Measurements from ENCODE around the gene ARIH2. TPM values are rescaled to one million over a fixed set of nuclear protein-coding genes. Genes with fewer than 3 reads are reported as not detected.

Gene ARIH2
- total and polyA plus RNA-seq, 8 donors: 29.8 to 202 (median 51.5) TPM

DNA sequence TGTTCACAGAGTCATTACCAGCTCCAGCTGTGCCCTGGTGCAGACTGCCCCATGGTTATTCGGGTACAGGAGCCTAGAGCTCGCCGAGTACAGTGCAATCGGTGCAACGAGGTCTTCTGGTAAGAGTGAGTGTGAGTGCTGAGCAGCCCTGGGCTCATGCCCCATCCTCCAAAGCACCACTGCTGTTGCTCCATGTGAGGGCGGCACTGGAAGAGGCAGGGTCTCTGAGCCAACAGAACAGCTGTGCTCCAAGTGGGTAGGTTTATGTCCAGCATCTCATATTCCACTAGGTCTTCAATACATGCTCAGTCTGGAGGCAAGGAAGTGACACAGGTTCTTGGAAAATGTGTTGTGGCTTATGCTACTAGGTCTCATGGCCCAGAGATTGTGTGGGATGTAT is 51.9 kb downstream of the ARIH2 start:
- Histone ChIP-seq H3K4me1 (no peaks in the 10 kb centered on the region), H3K9me3 (no peaks in the 10 kb centered on the region), H3K36me3 (peaks cover 77 to 100% (median 100%) of the 10 kb centered on the region in 4 donors), H3K27ac (no peak overlapping the region), H3K27me3 (no peaks in the 10 kb centered on the region), H3K4me3 (no peak overlapping the region)
- WGBS, 5 donors: 92 to 99% (median 97%) methylated on average over 6 of the region's 6 CpGs
- DNase-seq: no peak
- intact Hi-C loops (cut with DNase I; ENCODE audit: low total_unique reads): no loop called here
- TF ChIP-seq EP300 (IDR thresholded peaks at IDR 0.05) (no peak), POLR2A (IDR thresholded peaks at IDR 0.05) (no peak), POLR2AphosphoS5 (IDR thresholded peaks at IDR 0.05) (no peak)
- TF ChIP-seq, protein P1, sequence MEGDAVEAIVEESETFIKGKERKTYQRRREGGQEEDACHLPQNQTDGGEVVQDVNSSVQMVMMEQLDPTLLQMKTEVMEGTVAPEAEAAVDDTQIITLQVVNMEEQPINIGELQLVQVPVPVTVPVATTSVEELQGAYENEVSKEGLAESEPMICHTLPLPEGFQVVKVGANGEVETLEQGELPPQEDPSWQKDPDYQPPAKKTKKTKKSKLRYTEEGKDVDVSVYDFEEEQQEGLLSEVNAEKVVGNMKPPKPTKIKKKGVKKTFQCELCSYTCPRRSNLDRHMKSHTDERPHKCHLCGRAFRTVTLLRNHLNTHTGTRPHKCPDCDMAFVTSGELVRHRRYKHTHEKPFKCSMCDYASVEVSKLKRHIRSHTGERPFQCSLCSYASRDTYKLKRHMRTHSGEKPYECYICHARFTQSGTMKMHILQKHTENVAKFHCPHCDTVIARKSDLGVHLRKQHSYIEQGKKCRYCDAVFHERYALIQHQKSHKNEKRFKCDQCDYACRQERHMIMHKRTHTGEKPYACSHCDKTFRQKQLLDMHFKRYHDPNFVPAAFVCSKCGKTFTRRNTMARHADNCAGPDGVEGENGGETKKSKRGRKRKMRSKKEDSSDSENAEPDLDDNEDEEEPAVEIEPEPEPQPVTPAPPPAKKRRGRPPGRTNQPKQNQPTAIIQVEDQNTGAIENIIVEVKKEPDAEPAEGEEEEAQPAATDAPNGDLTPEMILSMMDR (IDR thresholded peaks at IDR 0.05): no peak

GRCh38 chr3:48974076-48974864 is 55.6 kb downstream of the ARIH2 start:
- Histone ChIP-seq H3K27ac (no peak overlapping the region), H3K4me3 (no peak overlapping the region), H3K9me3 (no peaks in the 10 kb centered on the region), H3K27me3 (no peaks in the 10 kb centered on the region), H3K4me1 (no peaks in the 10 kb centered on the region), H3K36me3 (peaks cover 87 to 100% (median 100%) of the 10 kb centered on the region in 4 donors)
- intact Hi-C loops (cut with DNase I; ENCODE audit: low total_unique reads): no loop called here
- no peak for TF ChIP-seq POLR2AphosphoS5 (IDR thresholded peaks at IDR 0.05)
- no peak for TF ChIP-seq EP300 (IDR thresholded peaks at IDR 0.05)
- TF ChIP-seq, protein P1 (IDR thresholded peaks at IDR 0.05): no peak
- TF ChIP-seq POLR2A (IDR thresholded peaks at IDR 0.05): no peak
- no peak for DNase-seq
- 87 to 95% (median 92%) methylated on average over 10 of the region's 10 CpGs for WGBS, 5 donors

- Histone ChIP-seq H3K27me3 (no peaks in the 10 kb centered on the region), H3K27ac (no peak overlapping the region), H3K9me3 (no peaks in the 10 kb centered on the region), H3K4me3 (no peak overlapping the region), H3K4me1 (no peaks in the 10 kb centered on the region), H3K36me3 (peaks cover 91 to 100% (median 100%) of the 10 kb centered on the region in 4 donors)
- intact Hi-C loops (cut with DNase I; ENCODE audit: low total_unique reads): no loop called here
- WGBS, 5 donors: 94 to 100% (median 96%) methylated on average over 3 of the region's 3 CpGs
- no peak for TF ChIP-seq POLR2A (IDR thresholded peaks at IDR 0.05)
- TF ChIP-seq POLR2AphosphoS5 (IDR thresholded peaks at IDR 0.05): no peak
- no peak for DNase-seq
Observed at GRCh38 chr3:48979451-48979850, 60.8 kb downstream of the ARIH2 start.

- no peaks in the 10 kb centered on the region for H3K4me1 ChIP-seq
- no peaks in the 10 kb centered on the region for H3K9me3 ChIP-seq
- WGBS, 5 donors: 85 to 92% (median 92%) methylated on average over 4 of the region's 4 CpGs
- TF ChIP-seq, protein P1 (IDR thresholded peaks at IDR 0.05): no peak
- TF ChIP-seq EP300 (IDR thresholded peaks at IDR 0.05) (no peak), POLR2A (IDR thresholded peaks at IDR 0.05) (no peak), POLR2AphosphoS5 (IDR thresholded peaks at IDR 0.05) (no peak)
- no peak overlapping the region for H3K4me3 ChIP-seq
- intact Hi-C loops (cut with DNase I; ENCODE audit: low total_unique reads): no loop called here
- DNase-seq: no peak
- peaks cover 90 to 100% (median 100%) of the 10 kb centered on the region in 4 donors for H3K36me3 ChIP-seq
- no peaks in the 10 kb centered on the region for H3K27me3 ChIP-seq
- H3K27ac ChIP-seq: no peak overlapping the region
Observed at GRCh38 chr3:48980295-48980694, 61.7 kb downstream of the ARIH2 start.

DNA sequence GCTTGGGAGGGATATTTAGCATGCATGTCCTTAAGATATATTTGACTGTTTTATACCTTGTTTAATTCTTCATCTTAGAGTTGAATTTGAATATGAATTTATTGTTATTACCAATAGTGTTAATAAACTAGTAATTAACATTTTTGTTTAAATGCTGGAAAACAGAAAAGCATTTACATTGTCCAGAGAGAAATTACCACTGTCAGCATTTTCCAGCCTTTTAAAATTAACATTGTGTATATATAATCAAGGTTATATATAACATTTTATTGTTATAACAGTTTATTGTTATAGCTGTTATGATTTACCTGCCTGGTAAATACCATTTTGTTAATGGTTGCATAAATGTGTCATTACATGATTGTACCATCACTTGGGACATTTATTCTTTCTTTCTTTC is 63.4 kb downstream of the ARIH2 start:
- H3K4me3 ChIP-seq: no peak overlapping the region
- TF ChIP-seq POLR2AphosphoS5 (IDR thresholded peaks at IDR 0.05) (no peak), POLR2A (IDR thresholded peaks at IDR 0.05) (no peak), EP300 (IDR thresholded peaks at IDR 0.05) (no peak)
- TF ChIP-seq, protein P1 (IDR thresholded peaks at IDR 0.05): no peak
- no peaks in the 10 kb centered on the region for H3K9me3 ChIP-seq
- H3K27me3 ChIP-seq: no peaks in the 10 kb centered on the region
- H3K36me3 ChIP-seq: peaks cover 72 to 100% (median 100%) of the 10 kb centered on the region in 4 donors
- intact Hi-C loops (cut with DNase I; ENCODE audit: low total_unique reads): no loop called here
- H3K27ac ChIP-seq: no peak overlapping the region
- DNase-seq: no peak
- H3K4me1 ChIP-seq: no peaks in the 10 kb centered on the region

Measured in stomach (tissue), 9 donors.